Keratinocyte (primary cell): ENCODE data around the gene BBS9.
"Not testable (repeated sequence)": the region's sequence is repeated elsewhere in the genome, so short reads cannot be mapped to it uniquely, and the experiment has no call there.

Source experiments
- CTCF ChIP-seq, 3 experiments: IDR thresholded peaks in 1 of 3; conservative IDR thresholded peaks in 1 of 3; optimal IDR thresholded peaks in 1 of 3; 2 replicates in 2 of 3; 3 replicates in 1 of 3; pipeline versions ENCODE3 to v1.5.1; 2011; ENCODE audit warnings: low read length in 3 of 3, mild to moderate bottlenecking in 3 of 3, moderate library complexity in 2 of 3, control low read depth in 1 of 3, inconsistent platforms in 1 of 3; ENCODE audit not compliant: insufficient read depth in 2 of 3; ENCODE audit errors: extremely low read depth in 1 of 3
- EZH2 ChIP-seq: IDR thresholded peaks from one replicate; pipeline ENCODE4 v1.6.1; 2012; ENCODE audit warnings: inconsistent platforms, mild to moderate bottlenecking, low read length, moderate library complexity

GRCh38 chr7:33094745-33095275 lies 34.6 kb upstream of the BBS9 start:
- TF ChIP-seq CTCF (optimal IDR thresholded peaks at IDR 0.05 in 1 of 3, IDR thresholded peaks at IDR 0.05 in 1 of 3, conservative IDR thresholded peaks at IDR 0.05 in 1 of 3; ENCODE audit: extremely low read depth in 1 of 3, insufficient read depth in 2 of 3, low read length in 3 of 3); EZH2: not testable (repeated sequence)
